K562 (cell line): ENCODE data around the gene PTP4A2. TPM values are rescaled to one million over a fixed set of nuclear protein-coding genes. Genes with fewer than 3 reads are reported as not detected.

Experiments
- ARID1B ChIP-seq: fragments of 450-650 bp; IDR thresholded peaks from 2 replicates; pipeline ENCODE4 v1.6.1; 2016; ENCODE audit warnings: antibody characterized with exemption, mild to moderate bottlenecking, inconsistent platforms
- CTBP1 ChIP-seq: fragments of 450-650 bp; IDR thresholded peaks from 2 replicates; pipeline ENCODE4 v1.6.1; 2016; ENCODE audit warnings: borderline replicate concordance
- ELF2 ChIP-seq: fragments of 250-450 bp; sonication (Bioruptor Pico); IDR thresholded peaks from 2 replicates; pipeline ENCODE4 v1.5.0; 2021; ENCODE audit warnings: mild to moderate bottlenecking
- FOXM1 ChIP-seq, 2 experiments: fragments of 450-650 bp in 1 of 2; sonication (generic) in 1 of 2; formaldehyde crosslinking in 1 of 2; IDR thresholded peaks; 2 replicates each; pipeline versions ENCODE4 v1.6.1 to v1.9.0; 2017 to 2022; ENCODE audit warnings: low read depth in 2 of 2, mild to moderate bottlenecking in 2 of 2, missing genetic modification reagents in 1 of 2, moderate library complexity in 1 of 2
- FUS ChIP-seq: fragments of 200-400 bp; formaldehyde crosslinking; optimal IDR thresholded peaks from 2 replicates; pipeline ENCODE3; 2017; ENCODE audit warnings: low read depth, low read length
- LEF1 ChIP-seq: fragments of 450-650 bp; IDR thresholded peaks from 2 replicates; pipeline ENCODE4 v1.6.1; 2016; ENCODE audit warnings: mild to moderate bottlenecking
- MAZ ChIP-seq, 2 experiments: fragments of 450-650 bp in 1 of 2; sonication (generic) in 1 of 2; formaldehyde crosslinking; IDR thresholded peaks in 1 of 2; conservative IDR thresholded peaks in 1 of 2; 2 replicates each; pipeline versions ENCODE4 v1.4.0 to v1.5.0; 2020; ENCODE audit warnings: mild to moderate bottlenecking in 1 of 2, missing genetic modification reagents in 1 of 2
- MEIS2 ChIP-seq: fragments of 450-650 bp; IDR thresholded peaks from 2 replicates; pipeline ENCODE4 v1.6.1; 2014; ENCODE audit warnings: mild to moderate bottlenecking; ENCODE audit not compliant: partially characterized antibody
- PML ChIP-seq: IDR thresholded peaks from 2 replicates; pipeline ENCODE4 v1.6.1; 2012; ENCODE audit warnings: low read length, inconsistent platforms
- ZHX1 ChIP-seq: fragments of 150-350 bp; conservative IDR thresholded peaks from 2 replicates; pipeline ENCODE4 v1.6.1; 2014; ENCODE audit warnings: low read length
- ZKSCAN8 ChIP-seq: fragments of 200-800 bp; sonication (Bioruptor generic); IDR thresholded peaks from 2 replicates; pipeline ENCODE4 v1.6.1; 2016; ENCODE audit warnings: missing genetic modification characterization, missing compliant biosample characterization
- polyA plus RNA-seq, 8 experiments: library from polyadenylated mRNA; depleted of rRNA in 4 of 8; stranded (reverse) in 5 of 8; unstranded in 3 of 8; fragments of >200 nt; fragmentation: Nextera tagmentation in 2 of 8; fragmentation: Illumina TruSeq in 1 of 8; extraction: Ambion mirVana in 2 of 8; extraction: Trizol in 1 of 8; gene quantifications; 2 replicates each; pipeline versions ENCODE4 v1.2.1 to v1.2.3, GENCODE V29; 2011 to 2014; ENCODE audit warnings: inconsistent platforms in 1 of 8, missing spikeins in 1 of 8
- total RNA-seq, 7 experiments: library from RNA; depleted of rRNA in 6 of 7; stranded (reverse); fragments of >200 nt in 6 of 7; fragmentation: Illumina TruSeq in 2 of 7; extraction: Trizol in 2 of 7; gene quantifications; 2 replicates each; pipeline versions ENCODE4 v1.2.1 to v1.2.3, GENCODE V29; 2011 to 2021; ENCODE audit warnings: low replicate concordance in 1 of 7
- TF ChIP-seq, protein P1 (sequence below): fragments of 250-450 bp; sonication (Bioruptor Pico); IDR thresholded peaks from 2 replicates; pipeline ENCODE4 v1.5.0; 2021; ENCODE audit warnings: mild to moderate bottlenecking, moderate library complexity
- TF ChIP-seq, protein P2 (sequence below), 2 experiments: fragments of 450-650 bp; formaldehyde crosslinking in 1 of 2; IDR thresholded peaks; 2 replicates each; pipeline versions ENCODE4 v1.4.0 to v1.6.1; 2014 to 2020; ENCODE audit warnings: mild to moderate bottlenecking in 2 of 2, borderline replicate concordance in 1 of 2, low read depth in 1 of 2

PTP4A2 gene
- total and polyA plus RNA-seq, 9 of the 15 experiments (the other 6 are each of a cell fraction or from before 2014, with no cell fraction given): 197 to 870 (median 480) TPM

DNA sequence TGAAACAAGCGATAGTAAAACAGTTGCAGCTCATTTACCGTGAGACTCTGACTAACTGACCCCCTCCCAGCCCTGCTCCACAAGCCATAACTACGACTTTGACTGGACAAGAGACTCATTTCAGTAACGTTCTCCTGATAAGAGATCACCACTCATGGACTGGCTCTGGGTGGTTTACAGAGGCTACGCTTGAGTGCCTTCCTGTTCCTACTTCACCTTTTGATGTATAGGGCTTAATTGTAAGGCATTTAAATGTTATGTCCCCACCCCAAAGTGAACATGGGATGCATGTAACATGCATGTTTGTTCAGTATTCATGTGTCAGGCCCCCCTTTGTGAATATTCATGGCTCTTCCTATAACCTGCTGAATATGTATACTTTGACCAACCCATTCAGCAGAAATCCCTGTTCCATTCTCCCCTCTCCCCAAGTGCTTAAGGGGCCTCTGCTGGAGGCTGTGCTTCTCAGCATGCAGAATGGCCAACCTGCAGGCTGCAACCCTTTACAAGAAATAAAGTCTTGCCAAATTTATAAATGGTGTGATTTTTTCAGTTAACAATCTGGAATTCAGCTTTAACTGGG lies 71.6 kb downstream of the PTP4A2 start (continued):
- TF ChIP-seq, protein P1, sequence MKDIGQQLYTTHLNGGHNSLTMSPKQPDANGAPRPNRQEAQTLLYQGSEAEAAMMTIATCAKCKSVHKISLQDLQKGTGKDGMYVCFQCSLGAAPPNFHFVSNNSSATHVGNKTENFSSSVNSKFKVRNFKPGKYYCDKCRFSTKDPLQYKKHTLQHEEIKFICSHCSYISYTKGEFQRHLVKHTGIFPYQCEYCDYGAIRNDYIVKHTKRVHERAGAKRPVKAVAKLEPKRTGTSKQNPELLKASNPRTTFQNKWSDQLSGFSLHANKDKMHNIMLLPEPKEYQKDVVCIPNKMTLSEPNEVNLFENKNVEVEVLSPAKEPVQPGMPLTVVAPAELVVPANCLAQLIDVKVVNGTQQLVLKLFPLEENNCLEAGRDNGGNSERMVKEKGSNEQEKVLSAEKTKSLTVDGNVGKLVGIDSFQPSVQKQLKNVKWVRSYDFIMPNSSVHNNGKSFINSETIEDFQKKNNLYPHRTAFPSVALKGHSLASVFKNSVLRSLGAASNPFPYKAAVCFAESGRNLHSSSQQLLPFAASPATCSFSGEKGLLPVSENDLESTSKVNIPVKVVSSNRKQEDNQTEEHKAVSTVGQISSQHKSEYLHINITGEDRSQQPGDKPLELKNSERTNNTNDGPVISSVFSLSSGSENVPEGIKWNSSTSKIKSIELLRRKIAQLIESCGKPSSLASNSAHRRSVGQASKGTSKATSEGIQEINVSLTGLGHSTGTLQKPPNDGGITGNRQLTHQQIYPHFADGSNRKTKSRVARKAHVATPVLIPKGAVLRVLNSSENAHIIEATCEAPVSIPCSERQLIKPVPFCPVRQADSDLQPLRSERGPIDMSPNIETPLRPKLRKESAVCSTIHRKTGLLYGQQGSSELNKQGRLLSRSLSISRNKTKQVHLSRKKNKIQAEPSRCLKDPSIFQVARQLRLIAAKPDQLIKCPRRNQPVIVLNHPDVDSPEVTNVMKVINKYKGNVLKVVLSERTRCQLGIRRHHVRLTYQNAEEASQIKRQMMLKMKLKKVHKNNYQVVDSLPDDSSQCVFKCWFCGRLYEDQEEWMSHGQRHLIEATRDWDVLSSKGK (CRISPR knock-in tag): no peak
- peak; percentile 56 for TF ChIP-seq ARID1B
- TF ChIP-seq FUS: no peak
- TF ChIP-seq ZHX1: no peak
- TF ChIP-seq MEIS2: peak; percentile 52
- peak; percentile 52; the same call in 1 of the 2 replicates for TF ChIP-seq FOXM1 (IDR thresholded peaks at IDR 0.05; ENCODE audit: low read depth)
- TF ChIP-seq FOXM1 (CRISPR knock-in tag; IDR thresholded peaks at IDR 0.05; ENCODE audit: low read depth): no peak
- TF ChIP-seq MAZ (CRISPR knock-in tag; conservative IDR thresholded peaks at IDR 0.05 in 1 of 2, IDR thresholded peaks at IDR 0.05 in 1 of 2): peak in 1 of 2 experiments; percentile 70; a peak in 2 of 4 replicates
- no peak for TF ChIP-seq ZKSCAN8 (CRISPR knock-in tag)
- 0 out of 2 replicates have a peak, but pooled peaks have one; percentile 15 for TF ChIP-seq PML
- TF ChIP-seq ELF2 (CRISPR knock-in tag): no peak
- TF ChIP-seq, protein P2, sequence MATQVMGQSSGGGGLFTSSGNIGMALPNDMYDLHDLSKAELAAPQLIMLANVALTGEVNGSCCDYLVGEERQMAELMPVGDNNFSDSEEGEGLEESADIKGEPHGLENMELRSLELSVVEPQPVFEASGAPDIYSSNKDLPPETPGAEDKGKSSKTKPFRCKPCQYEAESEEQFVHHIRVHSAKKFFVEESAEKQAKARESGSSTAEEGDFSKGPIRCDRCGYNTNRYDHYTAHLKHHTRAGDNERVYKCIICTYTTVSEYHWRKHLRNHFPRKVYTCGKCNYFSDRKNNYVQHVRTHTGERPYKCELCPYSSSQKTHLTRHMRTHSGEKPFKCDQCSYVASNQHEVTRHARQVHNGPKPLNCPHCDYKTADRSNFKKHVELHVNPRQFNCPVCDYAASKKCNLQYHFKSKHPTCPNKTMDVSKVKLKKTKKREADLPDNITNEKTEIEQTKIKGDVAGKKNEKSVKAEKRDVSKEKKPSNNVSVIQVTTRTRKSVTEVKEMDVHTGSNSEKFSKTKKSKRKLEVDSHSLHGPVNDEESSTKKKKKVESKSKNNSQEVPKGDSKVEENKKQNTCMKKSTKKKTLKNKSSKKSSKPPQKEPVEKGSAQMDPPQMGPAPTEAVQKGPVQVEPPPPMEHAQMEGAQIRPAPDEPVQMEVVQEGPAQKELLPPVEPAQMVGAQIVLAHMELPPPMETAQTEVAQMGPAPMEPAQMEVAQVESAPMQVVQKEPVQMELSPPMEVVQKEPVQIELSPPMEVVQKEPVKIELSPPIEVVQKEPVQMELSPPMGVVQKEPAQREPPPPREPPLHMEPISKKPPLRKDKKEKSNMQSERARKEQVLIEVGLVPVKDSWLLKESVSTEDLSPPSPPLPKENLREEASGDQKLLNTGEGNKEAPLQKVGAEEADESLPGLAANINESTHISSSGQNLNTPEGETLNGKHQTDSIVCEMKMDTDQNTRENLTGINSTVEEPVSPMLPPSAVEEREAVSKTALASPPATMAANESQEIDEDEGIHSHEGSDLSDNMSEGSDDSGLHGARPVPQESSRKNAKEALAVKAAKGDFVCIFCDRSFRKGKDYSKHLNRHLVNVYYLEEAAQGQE (IDR thresholded peaks at IDR 0.05; ENCODE audit: borderline replicate concordance): peak; percentile 95
- TF ChIP-seq, protein P2 (CRISPR knock-in tag; IDR thresholded peaks at IDR 0.05; ENCODE audit: low read depth): no peak
- peak; percentile 87 for TF ChIP-seq LEF1
- peak; percentile 71; the same call in 1 of the 2 replicates for TF ChIP-seq CTBP1
